Kidney (tissue), 14 donors: ENCODE data around the gene EPHB3. TPM values are rescaled to one million over a fixed set of nuclear protein-coding genes. Genes with fewer than 3 reads are reported as not detected.

Source experiments
- DNase-seq, 5 donors: peaks; one replicate each; pipeline ENCODE4 v3.0.0-alpha.2; 2013 to 2020
- FAIRE-seq: peaks from 2 replicates; lab custom pipeline; 2012; peaks lifted over from hg19 to GRCh38; lab: Jason Lieb, UNC
- H3K27ac ChIP-seq, 2 donors: one replicate each; pipeline ENCODE4 v1.7.0; 2013; ENCODE audit warnings: low read depth in 2 of 2, low read length in 2 of 2, inconsistent platforms in 1 of 2
- H3K27me3 ChIP-seq: one replicate; pipeline ENCODE4 v1.7.1; 2013; ENCODE audit warnings: low read length, inconsistent platforms; ENCODE audit not compliant: control insufficient read depth, insufficient read depth
- H3K36me3 ChIP-seq, 3 donors: one replicate each; pipeline versions ENCODE4 v1.7.0 to v1.7.1; 2013; ENCODE audit warnings: low read length in 3 of 3, control low read depth in 1 of 3, inconsistent platforms in 1 of 3; ENCODE audit not compliant: insufficient read depth in 3 of 3, control insufficient read depth in 2 of 3
- H3K4me1 ChIP-seq, 3 donors: one replicate each; pipeline versions ENCODE4 v1.7.0 to v1.7.1; 2013; ENCODE audit warnings: low read length in 3 of 3, inconsistent platforms in 1 of 3, low read depth in 1 of 3; ENCODE audit not compliant: control insufficient read depth in 2 of 3, insufficient read depth in 2 of 3
- H3K4me3 ChIP-seq, 3 donors: one replicate each; pipeline versions ENCODE4 v1.7.0 to v1.8.1; 2013; ENCODE audit warnings: low read length in 3 of 3, control low read depth in 1 of 3, inconsistent platforms in 1 of 3
- H3K9ac ChIP-seq, 3 donors: one replicate each; pipeline versions ENCODE4 v1.7.0 to v1.7.1; 2013; ENCODE audit warnings: low read length in 3 of 3, control low read depth in 1 of 3, inconsistent platforms in 1 of 3
- H3K9me3 ChIP-seq, 3 donors: one replicate each; pipeline versions ENCODE4 v1.7.0 to v1.7.1; 2013; ENCODE audit warnings: low read length in 3 of 3, control low read depth in 1 of 3, inconsistent platforms in 1 of 3; ENCODE audit not compliant: control insufficient read depth in 2 of 3, insufficient read depth in 1 of 3
- CTCF ChIP-seq: IDR thresholded peaks from 3 replicates; pipeline ENCODE4 v1.5.1; 2012; ENCODE audit warnings: mild to moderate bottlenecking, moderate library complexity, borderline replicate concordance; ENCODE audit not compliant: insufficient read depth; ENCODE audit errors: extremely low read depth
- intact Hi-C: fragments of 100-400 bp; cut with DNase I; formaldehyde crosslinking; loops from one replicate; pipeline ENCODE4 v1.11.1; 2022
- polyA plus RNA-seq: library from polyadenylated mRNA; stranded (reverse); fragments of 350-450 nt; fragmentation: Illumina TruSeq; extraction: RNeasy Lipid Tissue Mini Kit (QIAGEN cat#74804); gene quantifications from one replicate; pipeline ENCODE4 v1.2.3, GENCODE V29; 2014; ENCODE audit warnings: low read depth, low replicate concordance; ENCODE audit not compliant: insufficient read depth
- total RNA-seq: library from RNA; stranded (reverse); fragmentation: NEBNext Ultra II Directional; extraction: Animal tissue kit (Norgen Biotek cat#: 25700); gene quantifications from one replicate; pipeline ENCODE4 v1.2.1, GENCODE V29; 2021
- donor health status: control.
- donor health status: control.
- donor health status: control.
- donor health status: control.
- donor health status: control.
- donor health status: DM: yes; HTN: yes; CAD: no.
- donor health status: Normal renal cell carcinoma (clear cell type).

Gene EPHB3
- total and polyA plus RNA-seq, 2 donors from 2014 or later = 1.4 to 3.8 TPM

GRCh38 chr3:184513276-184514170, 48.1 kb upstream of the EPHB3 start:
- intact Hi-C loops = no loop called here

GRCh38 chr3:184514171-184514490, 47.5 kb upstream of the EPHB3 start:
- H3K9ac ChIP-seq = no peak overlapping the region
- H3K4me3 ChIP-seq = peak overlapping the region in 2 of 3 donors; percentile 25 to 36
- TF ChIP-seq CTCF = no peak
- H3K27me3 ChIP-seq = peaks cover 19% of the 10 kb centered on the region
- FAIRE-seq (no peak), DNase-seq (no peak)
- peaks cover 0 to 4% (median 0%) of the 10 kb centered on the region in 3 donors for H3K4me1 ChIP-seq
- no peaks in the 10 kb centered on the region for H3K9me3 ChIP-seq
- intact Hi-C loops = no loop called here
- no peaks in the 10 kb centered on the region for H3K36me3 ChIP-seq
- H3K27ac ChIP-seq = no peak overlapping the region

More at GRCh38 chr3:184513276-184514170, 48.1 kb upstream of the EPHB3 start:
- Histone ChIP-seq H3K4me1 (peaks cover 0 to 4% (median 0%) of the 10 kb centered on the region in 3 donors), H3K4me3 (peak overlapping the region in 2 of 3 donors; percentile 25 to 36), H3K9ac (no peak overlapping the region), H3K36me3 (no peaks in the 10 kb centered on the region), H3K9me3 (no peaks in the 10 kb centered on the region), H3K27ac (no peak overlapping the region), H3K27me3 (peaks cover 14% of the 10 kb centered on the region)
- FAIRE-seq (no peak), DNase-seq (peak; percentile 90 to 94 (median 92))
- TF ChIP-seq CTCF = peak; percentile 81

DNA sequence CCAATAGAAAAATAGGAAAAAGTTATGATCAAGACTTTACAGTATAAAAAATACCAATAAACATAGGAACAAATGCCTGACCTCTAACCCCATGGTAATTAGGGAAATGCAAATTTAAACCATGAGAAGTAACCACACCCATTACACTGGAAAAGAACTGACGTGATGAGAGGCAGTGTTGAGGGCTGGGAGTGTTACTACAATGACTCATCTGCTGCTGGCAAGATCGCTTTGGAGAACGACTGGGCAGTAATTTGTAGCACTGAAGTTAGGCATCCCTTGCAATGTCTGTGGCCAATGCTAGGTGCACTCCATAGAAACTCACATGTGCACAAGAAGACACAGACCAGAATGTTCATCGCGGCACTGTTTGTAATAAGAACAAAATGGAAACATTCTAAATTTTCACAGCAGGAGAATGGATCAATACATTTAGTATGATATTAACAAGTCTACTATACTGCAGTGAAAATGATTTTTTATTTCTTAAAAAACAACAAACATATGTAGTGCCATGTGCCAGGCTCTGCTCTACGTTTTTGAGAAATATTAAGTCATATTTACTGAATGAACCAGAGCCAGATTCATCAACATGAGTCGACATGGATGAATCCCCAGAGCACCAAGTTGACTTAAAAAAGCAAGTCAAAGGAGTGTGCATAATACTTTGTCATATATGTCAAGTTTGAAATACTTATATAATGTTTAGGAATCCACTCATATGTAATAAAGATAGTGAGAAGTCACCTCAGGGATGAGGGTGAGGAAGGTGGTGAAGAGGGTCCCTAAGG, 37.6 kb upstream of the EPHB3 start:
- Histone ChIP-seq H3K4me1 (peaks cover 0 to 7% (median 0%) of the 10 kb centered on the region in 3 donors), H3K27ac (no peak overlapping the region), H3K4me3 (no peak overlapping the region), H3K27me3 (peaks cover 37% of the 10 kb centered on the region), H3K9ac (no peak overlapping the region), H3K36me3 (no peaks in the 10 kb centered on the region), H3K9me3 (no peaks in the 10 kb centered on the region)
- FAIRE-seq (no peak), DNase-seq (no peak)
- no peak for TF ChIP-seq CTCF
- intact Hi-C loops = no loop called here
